Left renal cortex interstitium (tissue), 4 donors: Measurements from ENCODE around the gene AGXT2. TPM values are rescaled to one million over a fixed set of nuclear protein-coding genes. Genes with fewer than 3 reads are reported as not detected.
"Not testable (repeated sequence)": the region's sequence is repeated elsewhere in the genome, so short reads cannot be mapped to it uniquely, and the experiment has no call there.

Experiments used
- DNase-seq, 4 donors: peaks; one replicate each; pipeline ENCODE4 v3.0.0-alpha.2; 2013; ENCODE audit warnings: low read depth in 4 of 4, low spot score in 2 of 4, missing footprints in 1 of 4
- polyA plus RNA-seq, 4 donors: library from polyadenylated mRNA; unstranded; fragments of 120-200 nt; gene quantifications; one replicate each; pipeline ENCODE4 v1.2.1, GENCODE V29; 2013; ENCODE audit not compliant: insufficient read length in 4 of 4

Gene AGXT2
- polyA plus RNA-seq, 4 donors = 39.4 to 74.1 (median 51.8) TPM

GRCh38 chr5:35056686-35057085 lies 8.9 kb upstream of the AGXT2 start:
- DNase-seq = no peak

GRCh38 chr5:35052838-35053237 lies 5.1 kb upstream of the AGXT2 start:
- DNase-seq = no peak

GRCh38 chr5:35050541-35051126 lies 2.9 kb upstream of the AGXT2 start:
- no peak for DNase-seq

GRCh38 chr5:35048910-35049309 lies 1.2 kb upstream of the AGXT2 start:
- DNase-seq = no peak

- no peak for DNase-seq
Measured at GRCh38 chr5:35046774-35047173, 975 bp downstream of the AGXT2 start.

GRCh38 chr5:35045280-35045679 lies 2.5 kb downstream of the AGXT2 start:
- DNase-seq = no peak

- DNase-seq = no peak
Measured at GRCh38 chr5:35044649-35045048, 3.1 kb downstream of the AGXT2 start.

GRCh38 chr5:35042781-35043180 lies 5.0 kb downstream of the AGXT2 start:
- DNase-seq = no peak

- DNase-seq = no peak
Measured at GRCh38 chr5:35041261-35041660, 6.5 kb downstream of the AGXT2 start.

- DNase-seq = no peak
Measured at GRCh38 chr5:35038891-35039290, 8.9 kb downstream of the AGXT2 start.

- no peak for DNase-seq
Measured at GRCh38 chr5:35036536-35036935, 11.2 kb downstream of the AGXT2 start.

GRCh38 chr5:35035929-35036328 lies 11.8 kb downstream of the AGXT2 start:
- not testable (repeated sequence) for DNase-seq

- no peak for DNase-seq
Measured at GRCh38 chr5:35035271-35035670, 12.5 kb downstream of the AGXT2 start.

GRCh38 chr5:35032356-35032755 lies 15.4 kb downstream of the AGXT2 start:
- DNase-seq = no peak

- no peak for DNase-seq
Measured at GRCh38 chr5:35031276-35031675, 16.5 kb downstream of the AGXT2 start.

GRCh38 chr5:35030426-35031100 lies 17.2 kb downstream of the AGXT2 start:
- no peak for DNase-seq

- no peak for DNase-seq
Measured at GRCh38 chr5:35029333-35029732, 18.4 kb downstream of the AGXT2 start.

GRCh38 chr5:35026941-35027340 lies 20.8 kb downstream of the AGXT2 start:
- no peak for DNase-seq

GRCh38 chr5:35026280-35026840 lies 21.4 kb downstream of the AGXT2 start:
- DNase-seq = no peak

- no peak for DNase-seq
Measured at GRCh38 chr5:35024911-35025510, 22.7 kb downstream of the AGXT2 start.

GRCh38 chr5:35023391-35024178 lies 24.2 kb downstream of the AGXT2 start:
- DNase-seq = no peak
